ENCODE results near the gene RAB31.

Gene RAB31

DNA sequence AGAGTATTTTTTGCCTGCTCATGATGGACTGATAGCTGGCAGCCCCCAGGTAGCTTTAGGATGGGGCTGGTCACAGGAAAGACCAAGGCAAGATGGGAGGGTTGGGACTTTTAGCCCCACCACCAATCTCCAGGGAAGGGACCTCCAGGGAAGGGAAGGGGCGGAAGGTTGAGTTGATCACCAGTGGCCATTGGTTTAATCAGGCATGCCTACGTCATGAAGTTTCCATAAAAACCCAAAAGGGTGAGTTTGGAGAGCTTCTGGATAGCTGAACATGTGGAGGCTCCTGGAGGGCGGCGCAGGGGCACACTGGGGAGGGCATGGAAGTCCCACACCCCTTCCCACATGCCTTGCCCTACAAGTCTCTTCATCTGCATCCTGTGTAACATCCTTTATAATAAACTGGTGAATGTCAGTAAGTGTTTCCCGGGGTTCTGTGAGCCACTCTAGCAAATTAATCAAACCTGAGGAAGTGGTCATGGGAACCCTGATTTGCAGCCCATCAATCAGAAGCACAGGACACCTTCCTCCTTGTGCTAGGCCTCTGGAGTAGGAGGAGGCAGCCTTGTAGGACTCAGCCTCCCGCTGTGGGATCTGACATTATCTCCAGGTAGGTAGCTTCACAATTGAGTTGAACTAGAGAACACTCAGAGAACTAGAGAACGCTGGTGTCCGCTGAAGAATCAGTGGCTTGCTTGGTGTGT, 30.3 kb downstream of the RAB31 start:
- DNase-seq (ENCODE audit: low spot score): no peak

DNA sequence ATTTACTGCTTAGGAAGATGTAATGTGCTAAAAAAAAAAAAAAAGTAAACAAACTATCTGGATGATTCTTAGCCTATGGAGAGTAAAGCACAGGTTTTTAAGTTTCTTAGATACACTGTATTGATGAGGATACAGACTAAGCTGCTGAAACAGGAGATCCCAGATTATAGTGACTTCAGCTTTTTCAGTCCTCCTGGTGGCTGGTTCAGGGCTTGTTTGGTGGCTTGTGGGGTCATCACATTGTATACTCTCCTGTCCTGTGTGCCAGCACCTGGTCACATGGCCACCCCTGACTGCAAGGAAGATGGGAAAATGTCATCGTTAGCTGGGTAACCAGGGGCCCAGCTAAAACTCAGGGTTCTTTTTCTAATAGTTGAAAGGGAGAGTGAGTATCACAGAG, 31.4 kb downstream of the RAB31 start:
- no peak for DNase-seq (ENCODE audit: low spot score)

DNA sequence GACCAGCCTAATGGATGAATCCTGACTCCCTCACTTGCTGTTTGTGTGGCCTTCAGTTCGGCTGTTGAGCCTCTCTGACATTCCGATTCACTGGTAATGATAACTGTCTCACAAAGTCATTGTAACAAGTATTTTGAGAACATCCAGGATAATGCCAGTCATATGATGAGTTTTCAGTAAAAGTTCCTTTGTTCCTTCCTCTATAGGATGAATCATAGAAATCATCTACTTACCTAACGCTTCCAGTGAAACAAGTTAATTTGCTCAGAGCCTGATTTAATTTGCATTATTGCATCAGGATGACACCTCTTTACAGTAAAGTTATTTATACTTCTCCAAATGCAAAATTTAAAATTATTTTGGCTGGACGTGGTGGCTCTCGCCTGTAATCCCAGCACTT, 32.0 kb downstream of the RAB31 start:
- no peak for DNase-seq (ENCODE audit: low spot score)

DNA sequence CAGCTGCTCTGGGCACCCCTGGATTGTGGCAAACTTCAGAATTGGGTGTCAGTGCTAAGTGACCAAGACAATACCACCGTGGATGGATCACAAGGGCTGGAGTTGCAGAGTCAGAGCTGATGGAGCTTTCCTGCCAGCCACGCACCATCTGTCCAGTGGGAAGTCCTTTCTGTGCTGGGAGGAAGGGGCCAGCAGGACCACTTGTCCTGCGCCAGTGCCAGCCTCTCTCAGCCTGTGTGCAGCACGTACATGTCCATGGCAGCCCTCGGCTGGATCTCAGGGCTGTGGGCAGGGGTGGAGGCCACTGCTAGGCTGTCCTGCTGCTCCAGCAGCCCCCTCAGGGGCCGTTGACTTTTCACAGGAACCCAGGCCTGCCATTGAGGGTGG, 33.3 kb downstream of the RAB31 start:
- no peak for DNase-seq (ENCODE audit: low spot score)

DNA sequence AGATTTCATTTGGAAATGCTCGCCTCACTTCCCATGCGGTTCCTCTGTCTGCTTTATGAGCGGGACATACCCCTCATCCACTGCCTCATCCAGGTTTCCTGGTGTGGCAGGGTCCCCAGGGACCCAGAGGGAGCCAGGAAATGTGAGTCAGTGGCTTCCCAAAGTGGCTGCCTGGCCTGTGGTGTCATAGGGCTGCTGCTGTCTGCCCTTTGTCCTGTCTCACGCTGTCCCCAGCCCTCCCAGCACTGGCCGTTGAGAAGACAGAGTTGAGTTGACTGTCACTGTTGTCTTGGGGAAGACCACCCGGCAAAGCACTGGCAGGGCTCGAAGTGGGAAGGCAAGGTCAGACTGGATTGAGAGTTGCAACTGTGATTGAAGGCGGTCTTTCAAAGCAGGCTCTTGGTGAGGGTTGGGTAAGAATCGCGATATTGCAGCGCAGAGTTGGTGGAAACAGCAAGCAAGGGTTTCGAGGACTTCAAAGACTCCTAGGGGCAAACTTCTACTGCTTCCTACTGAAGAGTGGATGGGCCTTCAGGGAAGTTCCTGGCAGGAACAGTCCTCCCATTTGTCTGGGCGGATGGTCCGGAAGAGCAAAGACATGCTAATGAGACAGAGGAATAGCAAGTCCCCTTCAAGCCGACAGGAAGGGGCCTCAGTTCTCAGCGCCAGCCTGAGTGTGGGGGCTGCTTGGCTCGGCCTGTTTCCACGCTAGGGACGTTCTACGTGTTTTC, 33.9 kb downstream of the RAB31 start:
- DNase-seq (ENCODE audit: low spot score): no peak

DNA sequence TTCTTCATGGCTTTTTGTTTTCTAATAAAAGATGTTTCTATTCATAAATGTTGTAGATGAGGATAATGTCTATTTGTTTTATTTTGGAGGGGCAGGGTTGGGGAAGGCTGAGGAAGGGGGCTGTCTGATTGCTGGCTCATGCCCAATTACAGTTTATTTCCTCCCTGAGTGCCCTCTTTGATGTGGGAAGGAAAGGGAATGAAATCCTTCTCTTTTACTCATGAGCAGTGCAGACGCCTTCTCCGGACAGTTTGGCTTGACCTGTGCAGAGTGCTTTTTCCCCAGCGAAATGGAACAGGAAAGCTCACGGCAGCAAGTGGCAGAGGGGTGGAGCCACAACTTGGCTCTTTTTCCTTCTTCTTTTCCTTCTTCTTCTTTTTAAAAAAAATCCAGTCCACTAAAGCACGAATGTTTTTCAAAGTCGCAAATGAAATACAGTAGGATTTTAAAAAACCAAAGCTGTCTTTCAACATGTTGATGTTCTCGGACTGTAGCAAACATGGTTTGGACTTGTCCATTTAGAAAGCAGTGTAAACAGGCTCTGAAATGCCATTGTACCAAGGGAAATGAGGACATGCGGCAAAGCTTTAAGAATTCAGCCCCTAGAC, 34.5 kb downstream of the RAB31 start:
- no peak for DNase-seq (ENCODE audit: low spot score)

DNA sequence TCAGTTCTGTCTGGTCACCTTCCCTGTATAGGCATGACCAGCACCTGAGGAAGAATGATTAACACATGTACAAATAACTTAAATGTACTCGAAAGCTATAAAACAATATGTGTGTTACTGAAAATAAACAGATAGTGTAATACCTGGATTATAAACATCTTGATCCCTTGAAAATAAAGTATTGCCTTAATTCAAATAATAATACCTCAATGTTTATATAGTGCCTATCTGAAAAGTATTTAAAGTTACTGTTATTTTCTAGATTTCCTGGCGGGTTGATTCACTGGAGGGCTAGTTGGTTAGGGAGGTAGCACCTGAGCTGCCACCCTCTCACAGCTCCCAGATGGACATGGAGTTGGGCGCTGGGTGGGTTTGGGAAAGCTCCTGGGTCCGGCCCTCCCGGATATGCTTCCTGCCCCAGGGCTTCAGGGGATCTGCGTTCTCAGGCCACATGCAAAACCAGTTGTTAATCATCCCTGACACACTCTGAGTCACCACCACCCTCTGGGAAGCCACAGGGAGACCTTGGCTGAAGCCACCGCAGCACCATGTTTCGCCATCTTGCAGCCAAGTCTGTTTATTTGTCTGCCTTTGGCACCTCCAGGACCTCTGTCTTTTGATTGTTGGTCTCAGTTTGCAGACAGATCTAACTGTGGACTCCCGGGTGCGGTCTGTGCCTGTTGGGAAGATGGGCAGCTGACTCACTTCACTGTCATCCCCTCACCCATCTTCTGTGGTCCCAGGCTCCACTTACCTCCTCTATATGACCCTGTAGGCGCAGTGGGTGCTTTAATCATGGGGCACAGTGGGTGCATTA, 35.3 kb downstream of the RAB31 start:
- DNase-seq (ENCODE audit: low spot score): no peak

DNA sequence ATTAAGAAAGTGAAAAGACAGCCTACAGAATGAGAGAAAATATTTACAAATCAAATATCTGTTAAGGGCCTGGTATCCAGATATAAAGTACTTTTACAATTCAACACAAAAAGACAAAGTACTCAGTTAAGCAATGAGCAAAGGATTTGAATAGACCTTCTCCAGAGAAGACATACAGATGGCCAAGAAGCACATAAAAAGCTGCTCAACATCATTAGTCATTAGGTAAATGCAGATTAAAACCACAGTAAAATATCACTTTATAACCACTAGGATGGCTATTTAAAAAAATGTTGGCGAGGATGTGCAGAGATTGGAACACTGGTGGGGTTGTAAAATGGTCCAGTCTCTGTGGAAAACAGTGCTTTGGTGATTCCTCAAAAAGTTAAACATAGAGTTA, 38.9 kb downstream of the RAB31 start:
- no peak for DNase-seq (ENCODE audit: low spot score)

DNA sequence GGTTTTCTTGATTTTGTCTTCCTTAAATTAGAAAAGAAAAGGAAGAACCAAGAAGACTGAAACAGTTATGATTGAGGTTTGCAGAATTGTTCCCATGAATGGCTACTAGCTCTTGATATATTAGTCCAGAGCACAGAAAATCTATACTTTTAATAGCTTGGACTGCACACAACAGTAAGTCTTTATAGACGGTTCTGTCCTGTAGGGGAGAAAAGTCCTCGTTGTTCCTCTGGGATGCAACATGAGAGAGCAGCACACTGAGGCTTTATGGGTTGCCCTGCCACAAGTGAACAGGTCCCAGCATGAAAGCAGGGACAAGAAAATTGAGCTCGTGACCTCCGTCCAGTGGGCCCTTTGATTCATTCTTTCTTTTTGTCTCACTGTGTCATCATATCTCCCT, 41.5 kb downstream of the RAB31 start:
- DNase-seq (ENCODE audit: low spot score): no peak

DNA sequence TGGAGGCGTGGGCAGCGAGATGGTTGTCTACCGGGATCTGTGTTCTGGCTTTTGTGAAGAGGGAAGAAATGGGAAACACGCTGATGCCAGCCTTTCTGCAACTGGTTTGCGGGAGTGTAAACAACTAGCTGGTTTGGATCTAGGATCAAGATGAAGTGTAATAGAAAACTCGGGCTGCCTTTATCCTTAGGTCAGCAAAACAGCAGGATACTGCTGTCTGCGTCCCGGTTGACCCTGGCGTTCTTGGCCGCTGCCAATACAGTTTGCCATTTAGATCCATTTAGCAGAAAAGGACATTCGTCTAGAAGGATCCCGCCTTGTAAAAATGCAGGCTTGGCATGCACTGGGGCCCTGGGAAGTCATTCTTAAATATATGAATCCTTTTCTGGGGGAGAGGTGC, 42.0 kb downstream of the RAB31 start:
- no peak for DNase-seq (ENCODE audit: low spot score)

DNA sequence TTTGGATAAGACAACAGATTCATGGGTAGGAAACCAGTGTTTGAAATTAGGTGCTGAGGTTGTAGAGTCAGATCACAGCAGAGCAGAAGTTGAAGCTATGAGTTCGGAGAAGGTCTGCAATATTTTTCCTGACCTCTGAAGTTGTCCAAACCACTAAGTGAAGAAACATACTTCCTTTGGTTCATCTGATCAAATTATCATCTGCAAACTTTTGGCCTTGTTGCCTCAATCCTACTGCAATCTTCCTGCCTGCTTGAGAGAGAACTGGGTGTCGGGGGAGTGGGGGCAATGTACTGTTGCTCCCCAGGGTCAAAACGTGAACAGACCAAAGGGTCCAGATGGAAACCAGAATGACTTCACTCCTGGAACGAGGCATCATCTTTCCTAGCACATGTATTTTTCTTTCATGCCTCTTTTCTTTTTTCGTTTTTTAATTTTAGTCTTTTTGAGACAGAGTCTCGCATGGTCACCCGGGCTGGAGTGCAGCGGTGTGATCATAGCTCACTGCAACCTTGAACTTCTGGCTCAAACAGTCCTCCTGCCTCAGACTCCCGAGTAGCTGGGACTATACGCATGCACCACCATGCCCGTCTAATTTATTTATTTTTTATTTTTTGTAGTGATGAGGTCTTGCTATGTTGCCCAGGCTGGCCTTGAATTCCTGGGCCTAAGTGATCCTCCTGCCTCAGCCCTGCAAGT, 42.7 kb downstream of the RAB31 start:
- DNase-seq (ENCODE audit: low spot score): no peak

DNA sequence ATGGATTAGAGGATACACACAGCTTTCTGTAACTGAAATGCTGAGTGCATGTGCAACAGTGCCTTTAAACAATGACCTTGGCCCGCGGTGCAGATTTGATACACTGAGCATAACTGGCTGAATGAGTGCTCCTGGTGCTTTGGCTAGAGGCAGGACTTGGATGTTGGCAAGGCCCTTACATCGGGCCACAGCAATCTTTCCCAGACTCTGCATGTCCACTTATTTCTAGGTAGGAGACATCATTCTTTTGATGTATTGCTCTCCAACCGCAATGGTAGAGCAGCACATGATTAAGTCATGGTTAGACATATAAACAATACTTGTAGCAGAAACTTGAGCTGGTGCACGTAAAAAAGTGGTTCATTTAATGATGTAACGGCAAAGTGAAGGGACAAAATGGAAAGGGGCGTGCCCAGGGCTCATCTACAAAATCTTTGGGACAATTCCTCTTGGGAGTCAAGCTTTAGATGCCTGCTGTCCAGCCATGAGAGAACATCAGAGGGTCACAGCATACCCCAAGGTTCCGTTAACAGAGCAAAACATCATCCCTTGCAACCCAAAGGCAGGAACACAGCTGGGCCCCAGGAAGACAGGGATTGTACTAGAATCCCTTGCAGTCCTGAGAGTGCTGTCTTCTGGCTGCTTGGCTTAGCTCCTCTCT, 43.4 kb downstream of the RAB31 start:
- DNase-seq (ENCODE audit: low spot score): no peak

DNA sequence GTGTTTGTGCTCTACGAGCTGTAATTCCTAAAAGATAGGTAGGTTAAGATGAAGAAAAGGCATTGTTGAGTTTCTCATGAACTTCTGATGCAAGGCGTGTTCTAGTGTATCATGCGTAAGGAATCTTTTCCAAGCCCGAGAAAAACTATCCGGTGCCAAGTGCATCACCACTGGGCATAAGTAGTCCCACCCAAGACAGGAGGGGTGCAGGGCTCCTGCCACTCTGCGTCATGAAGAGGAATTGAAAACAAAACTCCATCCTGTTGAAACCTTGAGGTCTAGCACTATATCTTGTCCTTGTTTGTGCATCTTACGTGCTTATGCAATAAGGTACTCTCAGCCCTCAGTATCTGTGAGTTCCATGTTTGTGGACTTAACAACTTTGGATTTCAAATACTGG, 45.7 kb downstream of the RAB31 start:
- DNase-seq (ENCODE audit: low spot score): no peak

DNA sequence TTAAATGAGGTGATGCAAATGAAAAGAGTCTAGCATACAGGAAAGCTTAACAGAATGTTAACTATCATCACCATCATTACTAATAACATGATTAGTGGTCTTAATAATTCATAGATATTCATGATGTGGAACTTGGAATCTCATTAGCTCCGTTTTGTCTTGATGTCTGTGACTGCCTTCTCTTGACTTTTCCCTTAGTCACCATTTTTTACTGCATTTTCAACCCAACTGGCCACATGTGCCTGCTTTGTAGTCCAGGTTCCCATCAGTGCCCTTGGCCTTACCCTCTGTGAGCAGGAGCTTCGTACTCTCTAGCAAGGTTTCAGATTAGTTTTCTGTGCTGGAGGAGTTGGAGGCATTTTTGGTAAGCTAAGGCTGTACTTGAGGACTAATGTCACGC, 47.0 kb downstream of the RAB31 start:
- no peak for DNase-seq (ENCODE audit: low spot score)

DNA sequence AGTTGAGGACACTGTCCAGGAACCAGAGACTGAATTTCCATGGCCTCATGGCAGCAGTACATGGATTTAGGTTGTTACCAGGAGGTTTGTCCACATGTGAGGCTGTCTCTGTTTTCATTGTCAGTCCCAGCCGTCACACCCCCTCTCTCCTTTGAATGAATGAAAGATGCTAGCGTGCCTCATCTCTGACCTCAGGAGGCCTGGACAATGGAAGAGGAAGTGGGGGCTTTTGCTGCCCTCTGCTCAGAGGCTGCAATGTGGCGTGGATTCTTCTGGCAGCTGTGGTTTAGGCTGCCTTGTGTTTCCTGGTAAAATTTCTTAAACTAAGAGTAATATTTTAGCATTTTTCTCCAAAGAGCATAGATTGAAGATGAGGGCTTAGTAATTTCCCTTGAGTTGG, 47.5 kb downstream of the RAB31 start:
- no peak for DNase-seq (ENCODE audit: low spot score)

DNA sequence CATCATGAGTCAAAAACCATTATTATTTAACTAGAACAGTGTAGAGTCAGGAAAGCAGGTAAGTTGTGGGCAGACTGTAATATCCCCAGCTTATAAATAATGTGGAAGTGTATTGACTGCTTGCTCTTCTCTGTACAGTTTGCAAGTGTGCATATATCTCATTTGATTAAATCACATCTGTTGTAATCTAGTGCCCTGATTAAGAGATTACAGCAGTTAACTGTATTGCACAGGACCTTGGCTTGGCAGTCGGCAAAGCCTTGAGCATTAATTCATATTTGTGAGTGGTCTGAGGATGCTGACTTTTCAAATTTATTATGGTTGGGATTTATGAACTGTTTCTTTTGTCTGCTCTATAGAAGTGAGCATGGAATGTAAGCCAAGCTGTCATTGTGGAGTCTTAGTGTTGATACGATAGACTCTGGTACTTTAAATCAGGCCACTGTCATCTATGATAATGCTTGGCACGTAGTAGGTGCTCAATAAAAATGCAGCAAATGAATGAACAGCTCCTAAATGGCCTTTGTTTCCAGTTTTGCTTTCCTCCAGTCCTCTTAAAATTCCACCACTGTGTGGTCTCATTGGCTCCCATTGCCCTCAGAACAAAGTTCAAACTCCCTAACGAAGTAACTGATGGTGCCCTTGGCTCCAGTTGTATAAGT, 48.3 kb downstream of the RAB31 start:
- no peak for DNase-seq (ENCODE audit: low spot score)

DNA sequence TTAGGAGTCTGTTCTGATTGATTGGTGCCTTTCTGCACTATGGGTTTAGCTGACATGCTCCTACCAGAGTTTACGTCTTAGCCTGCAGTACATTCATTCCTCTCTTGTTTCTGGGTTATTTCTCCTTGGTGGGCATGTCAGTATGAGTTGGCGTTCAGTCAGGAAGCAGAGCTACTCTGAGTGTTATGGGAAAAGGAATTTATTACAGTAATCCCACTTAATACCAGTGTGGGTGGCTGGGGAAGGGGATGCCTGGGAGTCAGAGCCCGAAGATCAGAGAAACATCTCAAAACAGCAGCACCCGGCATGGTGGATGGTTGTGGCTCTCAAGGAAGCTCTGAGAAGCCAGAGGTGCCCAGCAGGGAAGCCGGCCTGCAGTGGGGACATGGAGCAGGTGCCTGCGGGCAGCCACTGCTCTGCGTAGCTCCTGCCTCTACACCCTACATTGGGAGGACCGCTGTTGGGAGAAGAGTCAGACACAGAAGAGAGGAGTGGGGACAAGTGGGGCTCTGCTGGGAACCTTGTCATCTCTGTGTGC, 48.9 kb downstream of the RAB31 start:
- DNase-seq (ENCODE audit: low spot score): no peak

DNA sequence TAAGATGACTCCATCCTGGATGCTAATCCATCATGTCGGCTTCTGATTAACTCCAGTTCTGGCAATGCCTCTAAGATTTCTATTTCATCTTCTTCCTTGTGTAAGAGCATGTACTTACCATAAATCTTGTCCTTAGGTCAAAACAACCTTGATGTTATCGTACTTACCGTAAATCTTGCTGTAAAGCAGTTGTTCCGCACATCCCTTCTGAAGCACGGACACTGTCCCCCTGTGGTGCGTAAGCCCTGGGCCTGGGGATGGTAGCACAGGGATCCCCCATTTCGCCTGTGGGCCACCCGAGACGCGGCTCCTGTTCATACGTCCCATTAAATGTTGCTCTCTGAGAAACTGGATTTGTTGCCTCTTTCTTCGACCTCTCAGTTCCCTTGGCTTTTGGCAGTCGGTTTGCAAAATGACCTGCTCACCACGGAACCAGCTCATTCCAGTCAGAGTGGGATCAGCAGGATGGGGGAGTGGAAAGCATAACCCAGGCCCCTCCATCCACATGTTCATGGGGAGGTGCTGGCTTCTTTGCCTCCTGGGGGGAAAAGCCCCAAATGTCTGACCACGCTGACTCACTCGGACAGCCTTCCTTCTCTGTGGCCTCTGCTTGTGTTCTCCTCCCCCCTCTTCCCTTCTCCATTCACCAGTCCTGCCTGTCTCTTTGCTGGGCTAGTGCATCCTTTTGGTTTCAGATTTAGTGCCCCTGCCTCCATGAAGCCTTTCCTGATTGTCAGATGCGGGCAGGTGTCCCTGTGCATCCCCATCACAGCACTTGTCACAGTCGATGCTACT, 49.9 kb downstream of the RAB31 start:
- no peak for DNase-seq (ENCODE audit: low spot score)

DNA sequence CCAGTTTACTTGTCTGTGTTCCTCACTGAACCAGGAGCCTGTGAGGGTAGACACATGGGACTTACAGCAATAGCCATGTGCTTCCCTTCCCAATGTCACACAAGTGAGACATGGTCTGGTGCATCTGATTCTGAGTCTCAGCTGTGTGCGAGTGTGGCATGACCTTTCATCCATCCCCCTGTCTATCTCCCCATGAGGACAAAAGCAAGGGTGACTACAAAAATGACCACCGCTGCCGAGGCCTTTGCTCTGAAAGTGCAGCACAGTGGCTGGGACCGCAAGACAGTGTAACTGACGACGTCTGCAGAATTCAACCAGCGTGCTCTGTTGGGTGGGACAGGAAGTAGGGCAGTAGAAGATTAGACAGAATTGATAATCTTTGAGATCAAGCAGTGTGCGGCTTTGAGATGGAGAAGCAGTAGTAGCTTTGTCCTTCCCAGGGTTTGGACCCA, 50.5 kb downstream of the RAB31 start:
- DNase-seq (ENCODE audit: low spot score): no peak

DNA sequence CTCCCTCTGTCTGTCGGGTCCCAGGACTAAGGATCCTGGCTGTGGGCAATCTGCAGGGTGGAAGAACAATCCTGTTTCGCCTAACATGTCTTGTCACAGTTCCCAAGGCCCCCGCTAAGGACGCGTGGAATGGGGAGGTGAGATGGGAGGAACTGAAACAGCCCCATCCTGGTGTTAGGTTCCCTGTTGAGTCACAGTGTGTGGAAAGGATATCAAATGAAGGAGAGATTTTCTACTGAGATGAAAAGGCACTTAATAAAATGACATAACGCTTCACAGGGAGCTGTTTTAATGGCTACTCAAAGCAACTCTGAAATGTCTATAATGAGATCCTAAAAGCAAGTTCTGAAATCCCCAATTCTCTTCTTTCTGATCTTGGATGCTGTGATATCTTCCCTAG, 52.5 kb downstream of the RAB31 start:
- DNase-seq (ENCODE audit: low spot score): no peak
